ENCODE data around the gene FLRT2. TPM values are rescaled to one million over a fixed set of nuclear protein-coding genes. Genes with fewer than 3 reads are reported as not detected.

FLRT2 gene
- polyA plus RNA-seq, 1 experiment = 20.8 TPM

DNA sequence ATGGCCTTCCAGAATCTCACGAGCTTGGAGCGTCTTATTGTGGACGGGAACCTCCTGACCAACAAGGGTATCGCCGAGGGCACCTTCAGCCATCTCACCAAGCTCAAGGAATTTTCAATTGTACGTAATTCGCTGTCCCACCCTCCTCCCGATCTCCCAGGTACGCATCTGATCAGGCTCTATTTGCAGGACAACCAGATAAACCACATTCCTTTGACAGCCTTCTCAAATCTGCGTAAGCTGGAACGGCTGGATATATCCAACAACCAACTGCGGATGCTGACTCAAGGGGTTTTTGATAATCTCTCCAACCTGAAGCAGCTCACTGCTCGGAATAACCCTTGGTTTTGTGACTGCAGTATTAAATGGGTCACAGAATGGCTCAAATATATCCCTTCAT lies 92.2 kb downstream of the FLRT2 start:
- Histone ChIP-seq H3K4me3 (ENCODE audit: low read depth, low read length) (no peak overlapping the region), H3K27me3 (ENCODE audit: control insufficient read depth, insufficient read depth, low read length) (no peaks in the 10 kb centered on the region), H3K9me3 (ENCODE audit: control insufficient read depth, insufficient read depth, low read length) (no peaks in the 10 kb centered on the region; the same call in 1 of the 2 replicates), H3K27ac (ENCODE audit: low read depth, low read length) (no peak overlapping the region)
- POLR2A ChIA-PET = no interaction called here
- TF ChIP-seq CTCF (IDR thresholded peaks at IDR 0.05; ENCODE audit: low read depth, low read length) = no peak
- CTCF ChIA-PET = interaction anchor here (0.6 to 0.8 kb wide), 2 partner anchors 10 to 233 kb away, joined by 3 to 13 read pairs; no protein-coding TSS in a partner anchor
- no peak for DNase-seq (ENCODE audit: low read depth, low spot score)

DNA sequence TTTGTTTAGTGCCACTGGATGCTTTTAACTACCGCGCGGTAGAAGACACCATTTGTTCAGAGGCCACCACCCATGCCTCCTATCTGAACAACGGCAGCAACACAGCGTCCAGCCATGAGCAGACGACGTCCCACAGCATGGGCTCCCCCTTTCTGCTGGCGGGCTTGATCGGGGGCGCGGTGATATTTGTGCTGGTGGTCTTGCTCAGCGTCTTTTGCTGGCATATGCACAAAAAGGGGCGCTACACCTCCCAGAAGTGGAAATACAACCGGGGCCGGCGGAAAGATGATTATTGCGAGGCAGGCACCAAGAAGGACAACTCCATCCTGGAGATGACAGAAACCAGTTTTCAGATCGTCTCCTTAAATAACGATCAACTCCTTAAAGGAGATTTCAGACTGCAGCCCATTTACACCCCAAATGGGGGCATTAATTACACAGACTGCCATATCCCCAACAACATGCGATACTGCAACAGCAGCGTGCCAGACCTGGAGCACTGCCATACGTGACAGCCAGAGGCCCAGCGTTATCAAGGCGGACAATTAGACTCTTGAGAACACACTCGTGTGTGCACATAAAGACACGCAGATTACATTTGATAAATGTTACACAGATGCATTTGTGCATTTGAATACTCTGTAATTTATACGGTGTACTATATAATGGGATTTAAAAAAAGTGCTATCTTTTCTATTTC lies 93.2 kb downstream of the FLRT2 start:
- CTCF ChIA-PET = no interaction called here
- no peaks in the 10 kb centered on the region; the same call in 1 of the 2 replicates for H3K9me3 ChIP-seq (ENCODE audit: control insufficient read depth, insufficient read depth, low read length)
- no peaks in the 10 kb centered on the region for H3K27me3 ChIP-seq (ENCODE audit: control insufficient read depth, insufficient read depth, low read length)
- DNase-seq (ENCODE audit: low read depth, low spot score) = no peak
- no peak for TF ChIP-seq CTCF (IDR thresholded peaks at IDR 0.05; ENCODE audit: low read depth, low read length)
- no peak overlapping the region for H3K27ac ChIP-seq (ENCODE audit: low read depth, low read length)
- no peak overlapping the region for H3K4me3 ChIP-seq (ENCODE audit: low read depth, low read length)
- POLR2A ChIA-PET = no interaction called here

GRCh38 chr14:85625925-85626585 lies 96.1 kb downstream of the FLRT2 start:
- POLR2A ChIA-PET = no interaction called here
- no peak for DNase-seq (ENCODE audit: low read depth, low spot score)
- CTCF ChIA-PET = interaction anchor here (1.0 kb wide), 1 partner anchor 14 kb away, joined by 3 read pairs; no protein-coding TSS in a partner anchor
- no peak overlapping the region for H3K4me3 ChIP-seq (ENCODE audit: low read depth, low read length)
- TF ChIP-seq CTCF (IDR thresholded peaks at IDR 0.05; ENCODE audit: low read depth, low read length) = no peak
- no peaks in the 10 kb centered on the region; the same call in 1 of the 2 replicates for H3K9me3 ChIP-seq (ENCODE audit: control insufficient read depth, insufficient read depth, low read length)
- no peaks in the 10 kb centered on the region for H3K27me3 ChIP-seq (ENCODE audit: control insufficient read depth, insufficient read depth, low read length)
- no peak overlapping the region for H3K27ac ChIP-seq (ENCODE audit: low read depth, low read length)

- CTCF ChIA-PET = interaction anchor here (2.0 kb wide), 1 partner anchor 22 kb away, joined by 6 read pairs; no protein-coding TSS in a partner anchor
- TF ChIP-seq CTCF (IDR thresholded peaks at IDR 0.05; ENCODE audit: low read depth, low read length) = no peak
- no peaks in the 10 kb centered on the region for H3K27me3 ChIP-seq (ENCODE audit: control insufficient read depth, insufficient read depth, low read length)
- POLR2A ChIA-PET = no interaction called here
- H3K27ac ChIP-seq (ENCODE audit: low read depth, low read length) = no peak overlapping the region
- H3K4me3 ChIP-seq (ENCODE audit: low read depth, low read length) = no peak overlapping the region
- no peaks in the 10 kb centered on the region for H3K9me3 ChIP-seq (ENCODE audit: control insufficient read depth, insufficient read depth, low read length)
- DNase-seq (ENCODE audit: low read depth, low spot score) = no peak
Measured at GRCh38 chr14:85634205-85634604, 104.3 kb downstream of the FLRT2 start.

DNA sequence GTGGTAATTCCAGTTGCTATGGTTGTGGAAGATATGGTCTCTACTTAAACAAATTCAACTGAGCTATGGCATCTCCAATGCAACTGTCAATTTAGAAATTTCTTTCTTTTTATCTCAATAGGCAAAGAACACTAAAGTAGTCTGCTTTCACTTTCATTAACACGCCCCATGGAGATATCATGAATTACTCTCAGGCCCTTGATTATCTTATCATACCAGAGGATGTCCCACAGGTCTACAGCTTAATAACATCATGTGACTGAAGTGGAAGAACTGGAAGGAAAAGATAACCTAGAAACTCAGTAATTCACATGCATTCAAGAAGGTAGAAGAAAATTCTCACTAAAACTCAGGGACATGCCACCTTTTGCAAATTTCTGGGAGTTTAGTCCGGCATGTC lies 114.3 kb downstream of the FLRT2 start:
- Histone ChIP-seq H3K27ac (ENCODE audit: low read depth, low read length) (no peak overlapping the region), H3K9me3 (ENCODE audit: control insufficient read depth, insufficient read depth, low read length) (no peaks in the 10 kb centered on the region), H3K27me3 (ENCODE audit: control insufficient read depth, insufficient read depth, low read length) (no peaks in the 10 kb centered on the region), H3K4me3 (ENCODE audit: low read depth, low read length) (no peak overlapping the region)
- no peak for TF ChIP-seq CTCF (IDR thresholded peaks at IDR 0.05; ENCODE audit: low read depth, low read length)
- POLR2A ChIA-PET = no interaction called here
- CTCF ChIA-PET = no interaction called here
- DNase-seq (ENCODE audit: low read depth, low spot score) = no peak
